ENCODE results near the gene KIAA2012. TPM values are rescaled to one million over a fixed set of nuclear protein-coding genes. Genes with fewer than 3 reads are reported as not detected.

Gene KIAA2012
- total RNA-seq, 1 donor from 2014 or later = not detected

- DNase-seq (ENCODE audit: low spot score) = no peak
- Mint-ChIP-seq H3K27ac (no peak overlapping the region), H3K4me1 (ENCODE audit: low read depth) (no peaks in the 10 kb centered on the region), H3K9me3 (no peaks in the 10 kb centered on the region), H3K4me3 (no peak overlapping the region), H3K36me3 (ENCODE audit: low read depth) (no peaks in the 10 kb centered on the region), H3K27me3 (ENCODE audit: insufficient read depth) (peaks cover 25% of the 10 kb centered on the region)
- intact Hi-C loops (cut with micrococcal nuclease) = no loop called here
Observed at GRCh38 chr2:202050652-202051051, 22.4 kb upstream of the KIAA2012 start.

- H3K9me3 Mint-ChIP-seq = no peaks in the 10 kb centered on the region
- no peak overlapping the region for H3K27ac Mint-ChIP-seq
- no peak overlapping the region for H3K4me3 Mint-ChIP-seq
- no peaks in the 10 kb centered on the region for H3K4me1 Mint-ChIP-seq (ENCODE audit: low read depth)
- H3K27me3 Mint-ChIP-seq (ENCODE audit: insufficient read depth) = peaks cover 28% of the 10 kb centered on the region
- intact Hi-C loops (cut with micrococcal nuclease) = no loop called here
- no peak for DNase-seq (ENCODE audit: low spot score)
- H3K36me3 Mint-ChIP-seq (ENCODE audit: low read depth) = no peaks in the 10 kb centered on the region
Observed at GRCh38 chr2:202051499-202052161, 21.4 kb upstream of the KIAA2012 start.

GRCh38 chr2:202052235-202052634 lies 20.8 kb upstream of the KIAA2012 start:
- DNase-seq (ENCODE audit: low spot score) = no peak
- peaks cover 30% of the 10 kb centered on the region for H3K27me3 Mint-ChIP-seq (ENCODE audit: insufficient read depth)
- no peaks in the 10 kb centered on the region for H3K9me3 Mint-ChIP-seq
- H3K4me1 Mint-ChIP-seq (ENCODE audit: low read depth) = no peaks in the 10 kb centered on the region
- H3K36me3 Mint-ChIP-seq (ENCODE audit: low read depth) = no peaks in the 10 kb centered on the region
- intact Hi-C loops (cut with micrococcal nuclease) = no loop called here
- H3K27ac Mint-ChIP-seq = no peak overlapping the region
- no peak overlapping the region for H3K4me3 Mint-ChIP-seq

GRCh38 chr2:202054679-202055078 lies 18.4 kb upstream of the KIAA2012 start:
- Mint-ChIP-seq H3K4me1 (ENCODE audit: low read depth) (no peaks in the 10 kb centered on the region), H3K9me3 (no peaks in the 10 kb centered on the region), H3K27me3 (ENCODE audit: insufficient read depth) (peaks cover 32% of the 10 kb centered on the region), H3K27ac (no peak overlapping the region), H3K36me3 (ENCODE audit: low read depth) (no peaks in the 10 kb centered on the region), H3K4me3 (no peak overlapping the region)
- no peak for DNase-seq (ENCODE audit: low spot score)
- intact Hi-C loops (cut with micrococcal nuclease) = no loop called here

GRCh38 chr2:202056611-202057010 lies 16.4 kb upstream of the KIAA2012 start:
- no peaks in the 10 kb centered on the region for H3K9me3 Mint-ChIP-seq
- no peak overlapping the region for H3K27ac Mint-ChIP-seq
- DNase-seq (ENCODE audit: low spot score) = no peak
- intact Hi-C loops (cut with micrococcal nuclease) = no loop called here
- peaks cover 29% of the 10 kb centered on the region for H3K27me3 Mint-ChIP-seq (ENCODE audit: insufficient read depth)
- no peak overlapping the region for H3K4me3 Mint-ChIP-seq
- H3K4me1 Mint-ChIP-seq (ENCODE audit: low read depth) = no peaks in the 10 kb centered on the region
- H3K36me3 Mint-ChIP-seq (ENCODE audit: low read depth) = no peaks in the 10 kb centered on the region

- no peak for DNase-seq (ENCODE audit: low spot score)
- Mint-ChIP-seq H3K4me1 (ENCODE audit: low read depth) (no peaks in the 10 kb centered on the region), H3K27ac (no peak overlapping the region), H3K27me3 (ENCODE audit: insufficient read depth) (peaks cover 21% of the 10 kb centered on the region), H3K4me3 (no peak overlapping the region), H3K36me3 (ENCODE audit: low read depth) (no peaks in the 10 kb centered on the region), H3K9me3 (no peaks in the 10 kb centered on the region)
- intact Hi-C loops (cut with micrococcal nuclease) = no loop called here
Observed at GRCh38 chr2:202060218-202060617, 12.8 kb upstream of the KIAA2012 start.

- Mint-ChIP-seq H3K9me3 (no peaks in the 10 kb centered on the region), H3K27ac (no peak overlapping the region), H3K4me3 (no peak overlapping the region), H3K4me1 (ENCODE audit: low read depth) (no peaks in the 10 kb centered on the region), H3K27me3 (ENCODE audit: insufficient read depth) (peaks cover 17% of the 10 kb centered on the region), H3K36me3 (ENCODE audit: low read depth) (no peaks in the 10 kb centered on the region)
- intact Hi-C loops (cut with micrococcal nuclease) = no loop called here
- no peak for DNase-seq (ENCODE audit: low spot score)
Observed at GRCh38 chr2:202061695-202062094, 11.4 kb upstream of the KIAA2012 start.

GRCh38 chr2:202064171-202064880 lies 8.7 kb upstream of the KIAA2012 start:
- Mint-ChIP-seq H3K27ac (no peak overlapping the region), H3K4me3 (no peak overlapping the region), H3K27me3 (ENCODE audit: insufficient read depth) (peaks cover 13% of the 10 kb centered on the region), H3K9me3 (no peaks in the 10 kb centered on the region), H3K4me1 (ENCODE audit: low read depth) (no peaks in the 10 kb centered on the region), H3K36me3 (ENCODE audit: low read depth) (no peaks in the 10 kb centered on the region)
- intact Hi-C loops (cut with micrococcal nuclease) = no loop called here
- DNase-seq (ENCODE audit: low spot score) = no peak

- Mint-ChIP-seq H3K27me3 (ENCODE audit: insufficient read depth) (peaks cover 8% of the 10 kb centered on the region), H3K4me1 (ENCODE audit: low read depth) (no peaks in the 10 kb centered on the region), H3K4me3 (no peak overlapping the region), H3K9me3 (no peaks in the 10 kb centered on the region), H3K36me3 (ENCODE audit: low read depth) (no peaks in the 10 kb centered on the region), H3K27ac (no peak overlapping the region)
- DNase-seq (ENCODE audit: low spot score) = no peak
- intact Hi-C loops (cut with micrococcal nuclease) = no loop called here
Observed at GRCh38 chr2:202064881-202065230, 8.2 kb upstream of the KIAA2012 start.

GRCh38 chr2:202065876-202066275 lies 7.2 kb upstream of the KIAA2012 start:
- Mint-ChIP-seq H3K27ac (no peak overlapping the region), H3K4me3 (no peak overlapping the region), H3K4me1 (ENCODE audit: low read depth) (no peaks in the 10 kb centered on the region), H3K36me3 (ENCODE audit: low read depth) (no peaks in the 10 kb centered on the region), H3K9me3 (no peaks in the 10 kb centered on the region), H3K27me3 (ENCODE audit: insufficient read depth) (peaks cover 5% of the 10 kb centered on the region)
- intact Hi-C loops (cut with micrococcal nuclease) = no loop called here
- no peak for DNase-seq (ENCODE audit: low spot score)

- intact Hi-C loops (cut with micrococcal nuclease) = no loop called here
- H3K36me3 Mint-ChIP-seq (ENCODE audit: low read depth) = no peaks in the 10 kb centered on the region
- DNase-seq (ENCODE audit: low spot score) = no peak
- no peaks in the 10 kb centered on the region for H3K4me1 Mint-ChIP-seq (ENCODE audit: low read depth)
- no peak overlapping the region for H3K4me3 Mint-ChIP-seq
- H3K9me3 Mint-ChIP-seq = no peaks in the 10 kb centered on the region
- no peak overlapping the region for H3K27ac Mint-ChIP-seq
- peaks cover 5% of the 10 kb centered on the region for H3K27me3 Mint-ChIP-seq (ENCODE audit: insufficient read depth)
Observed at GRCh38 chr2:202066875-202067274, 6.2 kb upstream of the KIAA2012 start.

- no peaks in the 10 kb centered on the region for H3K9me3 Mint-ChIP-seq
- no peak overlapping the region for H3K27ac Mint-ChIP-seq
- no peaks in the 10 kb centered on the region for H3K4me1 Mint-ChIP-seq (ENCODE audit: low read depth)
- no peak overlapping the region for H3K4me3 Mint-ChIP-seq
- H3K27me3 Mint-ChIP-seq (ENCODE audit: insufficient read depth) = peaks cover 5% of the 10 kb centered on the region
- no peaks in the 10 kb centered on the region for H3K36me3 Mint-ChIP-seq (ENCODE audit: low read depth)
- intact Hi-C loops (cut with micrococcal nuclease) = no loop called here
- DNase-seq (ENCODE audit: low spot score) = no peak
Observed at GRCh38 chr2:202067589-202067988, 5.5 kb upstream of the KIAA2012 start.

GRCh38 chr2:202069170-202070067 lies 3.6 kb upstream of the KIAA2012 start:
- no peak overlapping the region for H3K27ac Mint-ChIP-seq
- DNase-seq (ENCODE audit: low spot score) = no peak
- no peaks in the 10 kb centered on the region for H3K36me3 Mint-ChIP-seq (ENCODE audit: low read depth)
- H3K27me3 Mint-ChIP-seq (ENCODE audit: insufficient read depth) = peaks cover 5% of the 10 kb centered on the region
- intact Hi-C loops (cut with micrococcal nuclease) = no loop called here
- H3K4me1 Mint-ChIP-seq (ENCODE audit: low read depth) = no peaks in the 10 kb centered on the region
- H3K9me3 Mint-ChIP-seq = no peaks in the 10 kb centered on the region
- no peak overlapping the region for H3K4me3 Mint-ChIP-seq

All from activated T-helper 1 cell treated with anti-CD3 and anti-CD28 coated beads, Interleukin-12 subunit alpha, Interleukin-12 subunit beta, Interleukin-2, Interleukin-4 antibody, amounts not matched to agents 30 ng/mL and 10 ng/mL and 1 ng/mL, durations not matched to agents 14 hours and 24 hours and 36 hours (primary cell).